ENCODE data around the gene SAMD3.

DNA sequence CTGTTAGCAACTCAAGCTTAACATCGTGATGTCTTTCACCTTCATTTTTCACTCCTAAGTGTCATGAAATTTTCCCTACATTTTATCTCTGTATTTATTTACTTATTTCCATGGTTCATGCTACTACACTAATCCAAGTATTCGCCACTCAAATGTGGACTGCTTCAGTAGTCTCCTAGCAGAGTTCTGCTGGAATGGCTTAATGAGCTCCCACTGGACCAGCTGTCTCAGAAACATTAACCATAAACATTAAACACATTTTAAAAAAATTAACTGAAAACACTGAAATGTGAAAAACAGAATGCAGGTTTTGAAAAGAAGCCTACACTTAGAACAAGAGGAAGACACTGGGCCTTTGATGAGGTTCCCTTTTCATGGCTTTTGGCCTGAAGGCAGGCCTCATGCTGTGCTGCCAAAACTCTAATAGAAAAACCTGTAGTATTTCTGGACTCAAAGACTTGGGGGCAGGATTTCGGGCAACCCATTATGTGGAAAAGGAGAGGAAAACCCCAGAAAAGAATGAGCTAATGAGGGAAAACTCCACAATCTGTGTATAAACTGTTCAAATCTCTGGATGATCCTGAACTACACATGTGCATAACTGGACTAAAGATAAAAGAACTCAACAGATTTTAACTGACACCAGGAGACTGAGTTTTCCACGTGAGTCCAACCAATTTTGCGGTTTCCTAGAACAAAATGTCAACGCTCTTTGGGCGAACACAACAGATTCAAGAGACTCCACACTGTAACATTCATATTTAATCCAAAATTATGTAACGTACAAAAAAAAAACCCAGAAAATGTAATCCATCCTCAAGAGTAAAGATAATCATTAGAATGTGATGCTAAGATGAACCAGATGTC, 33.0 kb downstream of the SAMD3 start:
- TF ChIP-seq, protein P1, sequence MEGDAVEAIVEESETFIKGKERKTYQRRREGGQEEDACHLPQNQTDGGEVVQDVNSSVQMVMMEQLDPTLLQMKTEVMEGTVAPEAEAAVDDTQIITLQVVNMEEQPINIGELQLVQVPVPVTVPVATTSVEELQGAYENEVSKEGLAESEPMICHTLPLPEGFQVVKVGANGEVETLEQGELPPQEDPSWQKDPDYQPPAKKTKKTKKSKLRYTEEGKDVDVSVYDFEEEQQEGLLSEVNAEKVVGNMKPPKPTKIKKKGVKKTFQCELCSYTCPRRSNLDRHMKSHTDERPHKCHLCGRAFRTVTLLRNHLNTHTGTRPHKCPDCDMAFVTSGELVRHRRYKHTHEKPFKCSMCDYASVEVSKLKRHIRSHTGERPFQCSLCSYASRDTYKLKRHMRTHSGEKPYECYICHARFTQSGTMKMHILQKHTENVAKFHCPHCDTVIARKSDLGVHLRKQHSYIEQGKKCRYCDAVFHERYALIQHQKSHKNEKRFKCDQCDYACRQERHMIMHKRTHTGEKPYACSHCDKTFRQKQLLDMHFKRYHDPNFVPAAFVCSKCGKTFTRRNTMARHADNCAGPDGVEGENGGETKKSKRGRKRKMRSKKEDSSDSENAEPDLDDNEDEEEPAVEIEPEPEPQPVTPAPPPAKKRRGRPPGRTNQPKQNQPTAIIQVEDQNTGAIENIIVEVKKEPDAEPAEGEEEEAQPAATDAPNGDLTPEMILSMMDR (IDR thresholded peaks at IDR 0.05), result no peak
- TF ChIP-seq POLR2A (IDR thresholded peaks at IDR 0.05), result no peak
- no peak for TF ChIP-seq EP300 (IDR thresholded peaks at IDR 0.05)
